HG03558 (cell line): ENCODE measurements around the gene ADAP1.
"Not testable (repeated sequence)": the region's sequence is repeated elsewhere in the genome, so short reads cannot be mapped to it uniquely, and the experiment has no call there.

Source experiments
- ATAC-seq: cut with Tn5 transposase; IDR thresholded peaks from one replicate; pipeline ENCODE4 v1.9.1; 2021; ENCODE audit warnings: moderate number of reproducible peaks; ENCODE audit not compliant: unreplicated experiment; ENCODE audit errors: extremely low read depth

The ADAP1 gene

GRCh38 chr7:954330-955238 lies at the start of gene ADAP1:
Gene ADAP1 (minus strand): TSS chr7:954680. CDS start chr7:954477, 203 bp downstream.
- ATAC-seq, result no peak

- not testable (repeated sequence) for ATAC-seq
Measured at GRCh38 chr7:1002445-1002844, 48.0 kb upstream of the ADAP1 start.

DNA sequence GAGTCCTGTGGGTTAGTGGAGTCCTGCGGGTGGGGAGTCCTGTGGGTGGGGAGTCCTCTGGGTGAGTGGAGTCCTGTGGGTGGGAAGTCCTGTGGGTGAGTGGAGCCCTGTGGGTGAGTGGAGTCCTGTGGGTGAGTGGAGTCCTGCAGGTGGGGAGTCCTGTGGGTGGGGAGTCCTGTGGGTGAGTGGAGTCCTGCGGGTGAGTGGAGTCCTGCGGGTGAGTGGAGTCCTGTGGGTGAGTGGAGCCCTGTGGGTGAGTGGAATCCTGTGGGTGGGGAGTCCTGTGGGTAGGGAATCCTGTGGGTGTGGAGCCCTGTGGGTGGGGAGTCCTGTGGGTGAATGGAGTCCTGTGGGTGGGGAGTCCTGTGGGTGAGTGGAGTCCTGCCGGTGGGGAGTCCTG lies 47.5 kb upstream of the ADAP1 start:
- not testable (repeated sequence) for ATAC-seq

GRCh38 chr7:1001069-1001770 lies 46.7 kb upstream of the ADAP1 start:
- not testable (repeated sequence) for ATAC-seq

DNA sequence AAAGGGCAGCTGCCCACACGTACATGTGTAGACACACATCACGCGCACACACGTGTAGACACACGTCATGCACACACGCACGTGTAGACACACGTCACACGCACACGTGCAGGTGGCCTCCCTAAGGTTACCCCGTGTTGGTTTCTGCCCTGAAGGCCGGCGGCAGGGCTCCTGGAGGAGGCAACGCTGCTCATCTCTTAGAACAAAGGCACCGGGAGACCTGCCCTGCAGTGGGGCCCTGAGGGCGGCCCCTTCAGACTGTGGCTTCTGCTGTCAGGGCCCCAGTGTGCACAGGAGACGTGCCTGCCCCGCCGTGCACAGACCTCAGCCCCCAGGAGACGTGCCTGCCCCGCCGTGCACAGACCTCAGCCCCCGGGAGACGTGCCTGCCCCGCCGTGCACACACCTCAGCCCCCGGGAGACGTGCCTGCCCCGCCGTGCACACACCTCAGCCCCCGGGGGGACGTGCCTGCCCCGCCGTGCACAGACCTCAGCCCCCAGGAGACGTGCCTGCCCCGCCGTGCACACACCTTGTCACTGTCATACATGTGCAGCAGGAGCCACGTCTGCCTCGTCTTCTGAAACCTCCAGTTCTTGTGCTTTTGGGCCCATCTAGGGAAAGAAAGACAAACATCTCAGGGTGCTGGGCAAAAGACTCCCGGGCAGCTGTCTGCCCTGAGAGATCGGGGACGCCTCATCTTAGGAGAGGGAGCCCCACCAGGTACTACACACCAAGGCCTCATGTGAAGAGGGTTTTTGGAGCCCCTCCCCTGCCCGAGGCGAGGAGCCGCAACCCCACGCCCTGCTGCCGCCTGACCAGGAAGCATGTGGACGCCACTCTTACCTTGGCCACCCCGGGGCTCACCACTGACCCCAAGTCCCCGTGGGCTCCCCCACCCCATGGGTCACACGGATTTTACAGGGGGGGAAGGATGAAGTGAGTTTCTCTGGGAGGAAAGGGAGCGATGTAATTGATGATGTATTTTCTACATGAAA lies 45.8 kb upstream of the ADAP1 start:
- ATAC-seq, result no peak

DNA sequence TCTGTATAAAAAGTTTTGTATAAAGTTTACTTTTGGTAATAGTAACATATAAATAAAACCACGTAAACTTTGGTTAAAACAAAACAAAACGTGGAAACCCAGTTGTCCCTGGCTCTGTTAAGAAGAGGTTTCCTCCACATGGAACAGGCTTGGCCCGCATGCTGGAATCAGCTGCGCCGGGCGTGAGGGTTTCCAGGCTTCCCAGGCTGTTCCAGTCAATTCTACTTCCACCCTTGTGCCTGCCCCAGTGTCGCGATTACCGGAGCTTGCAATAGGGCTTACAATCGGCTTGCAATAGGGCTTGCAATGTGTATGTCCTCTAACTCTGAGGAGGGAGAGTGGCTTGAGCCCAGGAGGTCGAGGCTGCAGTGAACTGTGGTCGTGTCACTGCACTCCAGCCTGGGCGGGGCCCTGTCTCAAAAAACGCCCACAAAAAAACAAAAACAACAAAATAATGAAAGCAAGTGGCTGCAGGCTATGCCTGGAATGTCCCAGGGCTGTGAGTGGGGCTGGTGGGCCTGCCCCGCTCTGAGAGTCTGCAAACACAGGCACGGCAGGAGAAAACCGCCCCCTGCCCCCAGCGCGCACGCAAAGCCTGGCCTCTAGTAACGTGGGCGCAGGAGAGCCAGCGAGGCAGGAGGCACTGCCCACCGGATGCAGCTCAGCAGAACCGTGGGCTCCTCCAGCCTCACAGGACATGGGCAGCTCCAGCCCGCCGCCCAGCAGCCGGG lies 44.8 kb upstream of the ADAP1 start:
- ATAC-seq, result no peak

DNA sequence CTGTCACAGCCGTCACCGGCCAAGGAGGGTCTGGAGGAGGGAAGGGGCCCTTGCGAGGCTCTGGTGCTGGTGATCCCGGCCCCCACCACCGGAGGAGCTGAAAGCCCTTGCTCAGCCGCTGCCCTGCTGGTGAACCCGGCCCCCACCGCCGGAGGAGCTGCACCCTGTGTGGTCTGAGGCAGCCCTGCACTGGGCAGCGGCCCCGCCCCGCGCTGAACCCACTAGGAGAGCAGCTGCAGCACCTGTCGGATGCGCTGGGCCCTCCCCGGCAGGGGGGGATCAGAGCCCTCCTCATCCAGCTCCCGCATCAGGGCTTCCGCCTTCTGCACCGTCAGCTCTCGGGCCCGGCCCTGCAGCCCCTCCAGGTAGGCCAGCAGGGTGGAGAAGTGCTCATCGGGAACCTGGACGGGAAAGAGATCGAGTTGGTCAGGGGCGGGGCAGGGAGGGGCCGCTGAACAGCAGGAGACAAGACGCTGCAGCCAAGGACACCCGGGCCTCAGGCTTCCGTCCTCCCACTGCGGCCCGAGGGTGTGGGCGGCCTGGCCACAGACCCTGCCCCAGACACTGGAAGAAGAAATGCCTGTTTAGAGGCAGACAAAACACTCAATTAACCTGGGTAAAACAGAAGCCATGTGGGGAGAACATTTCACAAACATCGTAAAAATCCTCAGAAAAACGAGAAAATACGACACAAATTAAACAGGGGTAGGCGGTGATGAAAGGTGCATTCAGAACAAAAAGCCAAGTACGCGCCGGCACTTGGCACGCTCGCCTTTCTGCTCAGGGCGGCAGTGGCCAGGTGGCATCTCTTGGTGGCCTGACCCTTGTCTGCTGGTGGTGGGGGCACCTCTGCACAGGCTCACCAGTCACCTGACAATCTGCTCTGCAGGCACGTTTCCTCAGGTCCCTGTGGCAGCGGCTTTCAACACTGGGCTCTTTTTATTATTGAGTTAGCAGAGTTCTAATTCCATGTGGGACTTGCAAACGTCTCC lies 43.2 kb upstream of the ADAP1 start:
- ATAC-seq, result no peak

DNA sequence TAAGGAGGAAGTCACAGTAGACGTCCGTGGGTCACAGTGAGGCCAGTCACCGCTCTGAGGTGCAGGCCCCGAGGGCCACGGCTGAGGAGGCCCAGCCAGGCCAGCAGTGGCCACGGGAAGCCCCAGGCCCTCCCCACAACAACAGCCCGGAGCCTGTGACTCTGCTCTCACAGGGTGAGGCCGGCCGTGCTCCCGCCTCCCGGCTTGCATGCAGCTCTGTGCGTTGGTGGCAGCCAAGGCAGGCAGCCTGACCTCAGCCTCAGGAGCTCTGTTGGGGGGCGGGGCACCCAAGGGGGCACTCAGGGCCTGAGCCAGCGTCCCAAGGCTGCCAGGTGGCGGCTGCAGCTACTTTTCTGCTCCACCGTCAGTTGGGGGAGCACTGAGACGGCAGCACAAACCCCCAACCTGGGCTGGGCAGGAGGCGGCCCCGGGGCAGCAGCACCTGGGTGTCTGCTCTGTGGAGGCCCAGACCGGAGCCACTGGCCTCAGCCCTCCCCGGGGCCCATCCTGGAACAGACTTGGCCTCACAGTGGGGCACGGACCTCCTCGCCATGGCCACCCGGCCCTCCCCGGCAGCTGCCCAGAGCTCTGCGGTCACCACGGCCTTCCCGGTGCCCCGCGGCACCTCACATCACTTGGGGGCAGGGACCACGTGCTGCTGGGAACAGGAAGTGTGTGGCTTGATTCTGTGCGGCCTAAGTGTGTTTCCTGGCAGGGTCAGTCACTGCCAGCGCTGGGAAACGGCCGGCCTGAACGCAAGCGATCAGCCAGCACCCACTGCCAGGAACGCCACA lies 41.8 kb upstream of the ADAP1 start:
- no peak for ATAC-seq

- no peak for ATAC-seq
Measured at GRCh38 chr7:995571-995970, 41.1 kb upstream of the ADAP1 start.

DNA sequence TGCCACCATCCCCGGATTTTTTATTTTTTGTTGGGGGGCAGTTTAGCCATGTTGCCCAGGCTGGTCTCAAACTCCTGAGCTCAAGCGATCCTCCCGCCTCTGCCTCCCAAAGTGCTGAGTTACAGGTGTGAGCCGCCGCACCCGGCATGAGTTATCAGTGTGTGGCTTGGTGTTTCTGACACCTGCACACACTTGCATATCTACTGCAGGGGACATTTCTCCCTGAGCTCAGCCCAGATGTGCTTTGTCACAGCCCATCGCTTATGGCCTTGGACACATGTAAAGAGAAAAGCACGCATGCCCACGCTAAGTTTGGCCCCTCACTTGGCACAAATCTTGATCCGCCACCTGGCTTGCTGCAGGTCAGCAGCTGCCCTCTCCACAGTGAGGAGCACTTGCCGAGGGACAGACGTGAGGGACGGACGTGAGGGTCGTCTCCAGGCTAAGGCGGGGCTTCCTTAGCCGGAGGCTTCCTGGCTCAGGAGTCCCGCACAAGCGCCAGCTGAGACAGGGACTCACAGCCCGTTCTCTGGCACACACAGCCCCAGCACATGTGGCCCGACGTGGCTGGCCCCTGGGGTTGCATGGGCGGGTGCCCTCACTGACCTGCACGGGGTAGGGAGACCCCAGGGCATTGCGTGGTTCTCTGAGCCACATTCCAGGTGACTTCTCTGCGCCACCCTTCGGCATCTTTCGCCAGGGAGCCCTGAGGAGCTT lies 40.3 kb upstream of the ADAP1 start:
- no peak for ATAC-seq

DNA sequence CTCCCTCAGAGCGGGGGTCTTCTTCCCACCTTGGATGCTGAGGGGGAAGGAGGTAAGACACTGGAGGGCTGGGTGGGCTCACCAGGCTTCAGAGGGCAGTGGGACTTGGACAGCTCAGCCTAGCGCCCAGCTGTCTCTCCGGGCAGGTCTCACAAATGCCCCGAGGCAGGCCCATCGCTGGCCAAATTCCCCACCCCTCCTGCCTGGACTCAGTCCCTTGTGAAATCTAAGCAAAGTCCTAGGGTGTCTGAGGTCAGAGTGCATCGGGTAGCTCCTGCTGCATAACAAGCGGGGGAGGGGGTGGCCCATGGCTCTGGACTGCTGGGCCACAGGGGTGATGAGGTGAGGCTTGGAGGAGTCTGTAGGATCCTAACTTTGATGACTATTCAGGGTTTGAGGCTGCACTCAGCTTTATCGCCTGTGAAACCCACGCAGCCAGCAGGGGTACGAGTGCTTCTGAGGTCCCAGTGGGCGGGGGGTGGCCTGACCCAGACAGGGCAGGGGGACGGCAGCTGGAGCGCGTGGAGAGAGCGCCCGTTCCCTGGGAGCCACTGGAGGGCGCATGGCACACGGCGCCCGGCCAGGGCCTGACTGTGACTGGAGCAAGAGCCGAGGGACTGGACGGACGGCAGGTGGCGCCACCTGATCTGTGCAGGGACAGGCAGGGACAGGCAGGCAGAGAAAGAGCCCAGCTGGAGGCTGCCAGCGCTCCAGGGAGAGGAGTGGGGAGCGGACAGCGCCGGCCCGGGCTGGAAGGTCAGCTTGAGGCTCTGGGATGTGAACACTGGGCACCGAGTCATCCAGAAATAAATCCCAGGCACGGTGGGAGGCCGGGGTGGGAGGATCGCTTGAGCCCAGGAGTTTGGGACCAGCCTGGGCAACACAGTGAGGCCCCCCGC lies 38.5 kb upstream of the ADAP1 start:
- ATAC-seq, result peak; percentile 46

DNA sequence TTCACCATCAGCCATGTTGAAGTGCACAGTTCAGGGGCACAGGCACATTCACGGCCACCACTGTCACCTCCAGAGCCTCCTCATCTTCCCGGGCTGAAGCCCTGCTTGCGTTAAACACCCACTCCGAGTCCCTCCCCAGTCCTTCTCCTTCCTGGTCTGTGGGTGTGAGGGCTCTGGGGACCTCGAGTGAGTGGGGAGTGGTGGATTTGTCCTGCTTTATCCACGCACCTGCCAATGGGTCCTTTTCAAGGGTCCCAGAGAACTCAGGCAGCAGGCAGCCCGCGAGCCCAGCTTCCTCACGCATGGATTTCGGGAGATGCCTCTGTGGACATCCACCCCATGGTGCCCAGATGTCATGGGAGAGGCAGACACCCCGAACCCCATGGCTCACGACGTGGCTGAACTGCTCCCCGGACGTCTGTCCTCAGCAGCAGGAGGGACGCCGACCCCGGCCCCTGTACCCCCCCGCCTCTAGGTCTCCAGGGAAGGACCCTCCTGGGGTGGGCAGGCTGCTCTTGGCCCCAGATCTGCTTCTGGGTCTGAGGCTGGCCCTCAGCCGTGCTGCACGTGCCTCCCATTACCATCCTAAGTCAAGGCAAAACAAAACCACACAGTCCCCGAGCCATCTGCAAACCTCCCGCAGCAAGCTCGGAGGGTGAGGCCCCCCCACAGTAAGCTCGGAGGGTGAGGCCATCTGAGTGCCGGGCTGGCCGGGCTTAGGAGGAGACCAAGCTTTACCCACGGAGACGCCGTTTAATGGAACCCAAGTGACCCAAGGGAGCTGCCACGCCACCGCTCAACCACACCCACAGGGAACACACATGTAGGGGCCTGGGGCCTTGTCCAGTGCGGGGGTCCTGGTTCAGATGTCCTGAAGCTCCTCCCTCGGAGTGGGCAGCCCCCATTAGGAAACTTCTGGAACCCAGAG lies 37.5 kb upstream of the ADAP1 start:
- ATAC-seq, result no peak

GRCh38 chr7:990933-991728 lies 36.7 kb upstream of the ADAP1 start:
- no peak for ATAC-seq

- ATAC-seq, result no peak
Measured at GRCh38 chr7:990352-990932, 36.0 kb upstream of the ADAP1 start.
